OCI-LY7 (cell line): ENCODE results near the gene TCAIM.

Source experiments
- EZH2phosphoT487 ChIP-seq: fragments of 200-600 bp; sonication (generic); IDR thresholded peaks from 2 replicates; pipeline ENCODE4 v1.6.1; 2018; ENCODE audit warnings: low read depth, borderline replicate concordance, mild to moderate bottlenecking, mixed run types, antibody characterized with exemption, low read length, moderate library complexity, mixed read lengths
- TF ChIP-seq, protein P1 (sequence below): fragments of 200-600 bp; sonication (generic); conservative IDR thresholded peaks from 2 replicates; pipeline ENCODE4 v1.5.1; 2014; ENCODE audit warnings: mild to moderate bottlenecking, antibody characterized with exemption, low read length, moderate library complexity, mixed read lengths

- TF ChIP-seq, protein P1, sequence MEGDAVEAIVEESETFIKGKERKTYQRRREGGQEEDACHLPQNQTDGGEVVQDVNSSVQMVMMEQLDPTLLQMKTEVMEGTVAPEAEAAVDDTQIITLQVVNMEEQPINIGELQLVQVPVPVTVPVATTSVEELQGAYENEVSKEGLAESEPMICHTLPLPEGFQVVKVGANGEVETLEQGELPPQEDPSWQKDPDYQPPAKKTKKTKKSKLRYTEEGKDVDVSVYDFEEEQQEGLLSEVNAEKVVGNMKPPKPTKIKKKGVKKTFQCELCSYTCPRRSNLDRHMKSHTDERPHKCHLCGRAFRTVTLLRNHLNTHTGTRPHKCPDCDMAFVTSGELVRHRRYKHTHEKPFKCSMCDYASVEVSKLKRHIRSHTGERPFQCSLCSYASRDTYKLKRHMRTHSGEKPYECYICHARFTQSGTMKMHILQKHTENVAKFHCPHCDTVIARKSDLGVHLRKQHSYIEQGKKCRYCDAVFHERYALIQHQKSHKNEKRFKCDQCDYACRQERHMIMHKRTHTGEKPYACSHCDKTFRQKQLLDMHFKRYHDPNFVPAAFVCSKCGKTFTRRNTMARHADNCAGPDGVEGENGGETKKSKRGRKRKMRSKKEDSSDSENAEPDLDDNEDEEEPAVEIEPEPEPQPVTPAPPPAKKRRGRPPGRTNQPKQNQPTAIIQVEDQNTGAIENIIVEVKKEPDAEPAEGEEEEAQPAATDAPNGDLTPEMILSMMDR: no peak
- no peak for TF ChIP-seq EZH2phosphoT487
These were observed 25.0 kb downstream of the TCAIM start for GRCh38 chr3:44363591-44363990.
